ENCODE data around the gene FAM78A. TPM values are rescaled to one million over a fixed set of nuclear protein-coding genes. Genes with fewer than 3 reads are reported as not detected.

The FAM78A gene
- total and polyA plus RNA-seq, 11 donors: 13.6 to 37.9 (median 33.4) TPM

Other genes with a start within 250 kb of the FAM78A start
- 10 to 100 TPM; 12.1 to 93.8 (median 23.7) TPM for gene AIF1L, start 180.0 kb downstream of the FAM78A start, total RNA-seq
- gene AIF1L, start 180.0 kb downstream of the FAM78A start, polyA plus RNA-seq: 10 to 100 TPM; 15.9 to 23.1 TPM
- gene NUP214, start 150.9 kb downstream of the FAM78A start, total RNA-seq: 10 to 100 TPM; 19.2 to 45.1 (median 25.7) TPM
- gene NUP214, start 150.9 kb downstream of the FAM78A start, polyA plus RNA-seq: 10 to 100 TPM; 13.7 to 13.8 TPM
- 100 to 1,000 TPM in 6 of 9 donors, 10 to 100 TPM in 3; 78.8 to 293 (median 109) TPM for gene PLPP7, start 13.2 kb upstream of the FAM78A start, total RNA-seq
- gene PLPP7, start 13.2 kb upstream of the FAM78A start, polyA plus RNA-seq: 100 to 1,000 TPM in 1 of 2 donors, 10 to 100 TPM in 1; 56.1 to 166 TPM
- gene PRRC2B, start 117.6 kb upstream of the FAM78A start, total RNA-seq: 100 to 1,000 TPM in 8 of 9 donors, 10 to 100 TPM in 1; 88.2 to 193 (median 126) TPM
- gene PRRC2B, start 117.6 kb upstream of the FAM78A start, polyA plus RNA-seq: 10 to 100 TPM; 59.9 to 71.2 TPM
- 10 to 100 TPM; 15.3 to 28.8 (median 20.3) TPM for gene POMT1, start 226.4 kb upstream of the FAM78A start, total RNA-seq
- gene POMT1, start 226.4 kb upstream of the FAM78A start, polyA plus RNA-seq: 10 to 100 TPM; 18.4 to 20.3 TPM